Measurements from ENCODE around the gene CA9.

Gene CA9

GRCh38 chr9:35727676-35728040 is 53.9 kb downstream of the CA9 start:
- ATAC-seq (ENCODE audit: insufficient read depth, low read depth) (no peak), DNase-seq (no peak)
- H3K36me3 ChIP-seq (ENCODE audit: insufficient read depth, low read length): peaks cover 61% of the 10 kb centered on the region
- no peak overlapping the region for H2AFZ ChIP-seq (ENCODE audit: low read depth, low read length)
- H3K27me3 ChIP-seq (ENCODE audit: insufficient read depth, low read length, poor library complexity): no peaks in the 10 kb centered on the region
- H3K4me3 ChIP-seq (ENCODE audit: low read depth in 1 of 2, low read length in 2 of 2): no peak overlapping the region
- H3K4me1 ChIP-seq (ENCODE audit: insufficient read depth, low read length): peaks cover 44% of the 10 kb centered on the region
- H3K9me3 ChIP-seq (ENCODE audit: insufficient read depth, low read length, severe bottlenecking): no peaks in the 10 kb centered on the region
- H3K79me2 ChIP-seq (ENCODE audit: insufficient read depth, low read length): peaks cover 68% of the 10 kb centered on the region
- peaks cover 51% of the 10 kb centered on the region for H4K20me1 ChIP-seq (ENCODE audit: insufficient read depth, low read length)
- H3K27ac ChIP-seq (ENCODE audit: low read length): peak overlapping the region; percentile 36
- TF ChIP-seq EZH2 (IDR thresholded peaks at IDR 0.05; ENCODE audit: borderline replicate concordance, low read depth, low read length, severe bottlenecking) (no peak), CTCF (IDR thresholded peaks at IDR 0.05; ENCODE audit: borderline replicate concordance, extremely low read depth, low read length, poor library complexity, severe bottlenecking) (no peak)
- peak overlapping the region; percentile 93; the same call in 1 of the 2 replicates for H3K4me2 ChIP-seq (ENCODE audit: insufficient read depth, low read length)
- H3K9ac ChIP-seq (ENCODE audit: low read depth, low read length): no peak overlapping the region; the same call in 1 of the 2 replicates

GRCh38 chr9:35728041-35728971 is 54.6 kb downstream of the CA9 start:
- no peak for TF ChIP-seq EZH2 (IDR thresholded peaks at IDR 0.05; ENCODE audit: borderline replicate concordance, low read depth, low read length, severe bottlenecking)
- TF ChIP-seq CTCF (IDR thresholded peaks at IDR 0.05; ENCODE audit: borderline replicate concordance, extremely low read depth, low read length, poor library complexity, severe bottlenecking): no peak
- Histone ChIP-seq H3K4me3 (ENCODE audit: low read depth in 1 of 2, low read length in 2 of 2) (peak overlapping the region in 1 of 2 experiments; percentile 37; a peak in 1 of 4 replicates), H3K27me3 (ENCODE audit: insufficient read depth, low read length, poor library complexity) (no peaks in the 10 kb centered on the region), H3K36me3 (ENCODE audit: insufficient read depth, low read length) (peaks cover 54% of the 10 kb centered on the region), H4K20me1 (ENCODE audit: insufficient read depth, low read length) (peaks cover 51% of the 10 kb centered on the region), H3K9me3 (ENCODE audit: insufficient read depth, low read length, severe bottlenecking) (no peaks in the 10 kb centered on the region), H3K9ac (ENCODE audit: low read depth, low read length) (no peak overlapping the region; the same call in 1 of the 2 replicates), H3K4me1 (ENCODE audit: insufficient read depth, low read length) (peaks cover 50% of the 10 kb centered on the region), H3K27ac (ENCODE audit: low read length) (peak overlapping the region; percentile 36), H3K79me2 (ENCODE audit: insufficient read depth, low read length) (peaks cover 74% of the 10 kb centered on the region), H3K4me2 (ENCODE audit: insufficient read depth, low read length) (peak overlapping the region; percentile 93), H2AFZ (ENCODE audit: low read depth, low read length) (no peak overlapping the region)
- ATAC-seq (ENCODE audit: insufficient read depth, low read depth) (peak; percentile 17; the same call in 1 of the 3 replicates), DNase-seq (peak; percentile 47)

- no peak overlapping the region; the same call in 1 of the 2 replicates for H3K9ac ChIP-seq (ENCODE audit: low read depth, low read length)
- ATAC-seq (ENCODE audit: insufficient read depth, low read depth): no peak
- H3K4me2 ChIP-seq (ENCODE audit: insufficient read depth, low read length): peak overlapping the region; percentile 93
These were observed 55.4 kb downstream of the CA9 start for GRCh38 chr9:35729101-35729500.

More at GRCh38 chr9:35729101-35729500, 55.4 kb downstream of the CA9 start:
- H3K9me3 ChIP-seq (ENCODE audit: insufficient read depth, low read length, severe bottlenecking): no peaks in the 10 kb centered on the region
- H3K4me1 ChIP-seq (ENCODE audit: insufficient read depth, low read length): peaks cover 58% of the 10 kb centered on the region
- no peak for DNase-seq
- H3K27ac ChIP-seq (ENCODE audit: low read length): peak overlapping the region; percentile 55
- TF ChIP-seq CTCF (IDR thresholded peaks at IDR 0.05; ENCODE audit: borderline replicate concordance, extremely low read depth, low read length, poor library complexity, severe bottlenecking): no peak
- no peak for TF ChIP-seq EZH2 (IDR thresholded peaks at IDR 0.05; ENCODE audit: borderline replicate concordance, low read depth, low read length, severe bottlenecking)
- H3K27me3 ChIP-seq (ENCODE audit: insufficient read depth, low read length, poor library complexity): no peaks in the 10 kb centered on the region
- H3K79me2 ChIP-seq (ENCODE audit: insufficient read depth, low read length): peaks cover 79% of the 10 kb centered on the region
- H4K20me1 ChIP-seq (ENCODE audit: insufficient read depth, low read length): peaks cover 51% of the 10 kb centered on the region
- H3K36me3 ChIP-seq (ENCODE audit: insufficient read depth, low read length): peaks cover 46% of the 10 kb centered on the region
- no peak overlapping the region for H2AFZ ChIP-seq (ENCODE audit: low read depth, low read length)
- H3K4me3 ChIP-seq (ENCODE audit: low read depth in 1 of 2, low read length in 2 of 2): peak overlapping the region in 1 of 2 experiments; percentile 94; a peak in 2 of 4 replicates
